Measurements from ENCODE around the gene FBXO34. TPM values are rescaled to one million over a fixed set of nuclear protein-coding genes. Genes with fewer than 3 reads are reported as not detected.

FBXO34 gene
- total RNA-seq, 4 donors from 2014 or later: 60.0 to 88.5 (median 81.9) TPM

- DNase-seq: no peak
- Histone ChIP-seq H3K27ac (peak overlapping the region in 2 of 3 donors; percentile 24 to 56), H3K4me3 (replicated peaks in 1 of 3) (no peak overlapping the region), H3K27me3 (no peaks in the 10 kb centered on the region), H3K9me3 (no peaks in the 10 kb centered on the region), H3K36me3 (peaks cover 0 to 4% of the 10 kb centered on the region in 2 donors), H3K4me1 (peaks cover 78 to 82% of the 10 kb centered on the region in 2 donors)
- no peak for TF ChIP-seq CTCF (IDR thresholded peaks at IDR 0.05)
- no peak for TF ChIP-seq POLR2A (IDR thresholded peaks at IDR 0.05)
- 94% methylated on average over 3 of the region's 3 CpGs for WGBS, 2 donors
- intact Hi-C loops (cut with DNase I): no loop called here
Observed at GRCh38 chr14:55347748-55348147, 76.5 kb downstream of the FBXO34 start.

- Histone ChIP-seq H3K4me1 (peaks cover 66 to 72% of the 10 kb centered on the region in 2 donors), H3K27me3 (no peaks in the 10 kb centered on the region), H3K4me3 (replicated peaks in 1 of 3) (no peak overlapping the region), H3K27ac (peak overlapping the region; percentile 48 to 62 (median 56)), H3K9me3 (no peaks in the 10 kb centered on the region), H3K36me3 (peaks cover 0 to 4% of the 10 kb centered on the region in 2 donors)
- TF ChIP-seq CTCF (IDR thresholded peaks at IDR 0.05) (no peak), POLR2A (IDR thresholded peaks at IDR 0.05) (no peak)
- no peak for DNase-seq
- intact Hi-C loops (cut with DNase I): no loop called here
- WGBS, 2 donors: 55 to 58% methylated on average over 4 of the region's 4 CpGs
Observed at GRCh38 chr14:55348766-55349453, 77.7 kb downstream of the FBXO34 start.

GRCh38 chr14:55349565-55349964 is 78.3 kb downstream of the FBXO34 start:
- intact Hi-C loops (cut with DNase I): no loop called here
- TF ChIP-seq CTCF (IDR thresholded peaks at IDR 0.05) (no peak), POLR2A (IDR thresholded peaks at IDR 0.05) (no peak)

GRCh38 chr14:55350461-55350860 is 79.2 kb downstream of the FBXO34 start:
- no peak overlapping the region for H3K4me3 ChIP-seq (replicated peaks in 1 of 3)
- no peaks in the 10 kb centered on the region for H3K9me3 ChIP-seq
- H3K27ac ChIP-seq: peak overlapping the region; percentile 56 to 78 (median 74)
- TF ChIP-seq CTCF (IDR thresholded peaks at IDR 0.05) (peak in 3 of 6 experiments; percentile 20 to 40 (median 32)), POLR2A (IDR thresholded peaks at IDR 0.05) (no peak)
- DNase-seq: no peak
- peaks cover 0 to 4% of the 10 kb centered on the region in 2 donors for H3K36me3 ChIP-seq
- 53 to 63% methylated on average over 4 of the region's 4 CpGs for WGBS, 2 donors
- intact Hi-C loops (cut with DNase I): loop anchor here (10.0 kb wide), 1 partner anchor 106 kb away; no protein-coding TSS in a partner anchor
- peaks cover 59 to 78% of the 10 kb centered on the region in 2 donors for H3K4me1 ChIP-seq
- H3K27me3 ChIP-seq: no peaks in the 10 kb centered on the region

More at GRCh38 chr14:55349565-55349964, 78.3 kb downstream of the FBXO34 start:
- DNase-seq: peak; percentile 95
- WGBS, 2 donors: 41 to 51% methylated on average over 12 of the region's 12 CpGs
- H3K9me3 ChIP-seq: no peaks in the 10 kb centered on the region
- H3K4me1 ChIP-seq: peaks cover 64 to 73% of the 10 kb centered on the region in 2 donors
- H3K36me3 ChIP-seq: peaks cover 0 to 4% of the 10 kb centered on the region in 2 donors
- no peaks in the 10 kb centered on the region for H3K27me3 ChIP-seq
- H3K4me3 ChIP-seq (replicated peaks in 1 of 3): no peak overlapping the region
- H3K27ac ChIP-seq: peak overlapping the region; percentile 56 to 78 (median 74)

- Histone ChIP-seq H3K9me3 (no peaks in the 10 kb centered on the region), H3K27me3 (no peaks in the 10 kb centered on the region), H3K4me3 (replicated peaks in 1 of 3) (no peak overlapping the region), H3K27ac (peak overlapping the region; percentile 56 to 78 (median 74)), H3K36me3 (peaks cover 0 to 4% of the 10 kb centered on the region in 2 donors), H3K4me1 (peaks cover 53 to 71% of the 10 kb centered on the region in 2 donors)
- WGBS, 2 donors: 40 to 45% methylated on average over 9 of the region's 9 CpGs
- TF ChIP-seq POLR2A (IDR thresholded peaks at IDR 0.05) (no peak), CTCF (IDR thresholded peaks at IDR 0.05) (no peak)
- intact Hi-C loops (cut with DNase I): loop anchor here (10.0 kb wide), 1 partner anchor 106 kb away; no protein-coding TSS in a partner anchor
- peak; percentile 40 to 51 for DNase-seq
Observed at GRCh38 chr14:55351111-55351510, 79.9 kb downstream of the FBXO34 start.

Data from thyroid gland (tissue), 4 donors.